Adrenal gland (tissue), 12 donors: ENCODE results near the gene LATS2. TPM values are rescaled to one million over a fixed set of nuclear protein-coding genes. Genes with fewer than 3 reads are reported as not detected.

Experiments
- DNase-seq, 7 donors: peaks; one replicate each; pipeline ENCODE4 v3.0.0-alpha.2; 2019 to 2020
- H3K27ac ChIP-seq, 5 donors: fragments of 200-600 bp; sonication (generic) in 4 of 5; 1 replicate in 3 of 5; 2 replicates in 2 of 5; pipeline versions ENCODE4 v1.5.1 to v1.8.0; 2016 to 2020; ENCODE audit warnings: mild to moderate bottlenecking in 1 of 5
- H3K27me3 ChIP-seq: fragments of 200-600 bp; 2 replicates; pipeline ENCODE4 v1.8.0; 2021
- H3K36me3 ChIP-seq, 2 donors: fragments of 200-600 bp; replicated peaks in 1 of 2; 1 replicate in 1 of 2; 2 replicates in 1 of 2; pipeline versions ENCODE4 v1.5.1 to v1.8.0; 2018 to 2022
- H3K4me1 ChIP-seq, 2 donors: fragments of 200-600 bp; replicated peaks in 1 of 2; 1 replicate in 1 of 2; 2 replicates in 1 of 2; pipeline versions ENCODE4 v1.5.1 to v1.8.0; 2018 to 2021
- H3K4me3 ChIP-seq, 4 donors: fragments of 200-600 bp; sonication (generic) in 3 of 4; one replicate each; pipeline ENCODE4 v1.5.1; 2016 to 2018
- H3K9me3 ChIP-seq, 3 donors: fragments of 200-600 bp; sonication (generic) in 1 of 3; replicated peaks in 1 of 3; 1 replicate in 2 of 3; 2 replicates in 1 of 3; pipeline versions ENCODE4 v1.5.1 to v1.8.0; 2016 to 2021
- CTCF ChIP-seq, 6 experiments: fragments of 450-650 bp in 4 of 6; fragments of 200-600 bp in 2 of 6; sonication (generic) in 1 of 6; IDR thresholded peaks; 1 replicate in 5 of 6; 2 replicates in 1 of 6; pipeline versions ENCODE4 v1.5.1 to v1.8.0; 2016 to 2021; ENCODE audit warnings: antibody characterized with exemption in 6 of 6, mild to moderate bottlenecking in 2 of 6, moderate library complexity in 1 of 6
- POLR2A ChIP-seq, 2 donors: fragments of 450-650 bp; IDR thresholded peaks; one replicate each; pipeline ENCODE4 v1.6.1; 2017; ENCODE audit warnings: antibody characterized with exemption in 2 of 2, mild to moderate bottlenecking in 2 of 2, moderate library complexity in 1 of 2
- WGBS, 4 donors: extraction: QIAGEN DNeasy Blood & Tissue Kit in 2 of 4; methylation state at CpG; one replicate each; pipeline versions ENCODE4 v1.1.5 to v1.1.7; 2013 to 2017; 5-methylcytosine and 5-hydroxymethylcytosine counted together
- intact Hi-C, 2 donors: fragments of 100-400 bp; cut with DNase I; formaldehyde crosslinking; loops; one replicate each; pipeline versions ENCODE4 v1.14.1 to v1.15.0; 2022 to 2023
- polyA plus RNA-seq, 3 donors: library from polyadenylated mRNA; stranded (reverse); fragments of 200-250 nt in 2 of 3; fragments of 350-450 nt in 1 of 3; fragmentation: Illumina TruSeq in 1 of 3; extraction: RNeasy Lipid Tissue Mini Kit (QIAGEN cat#74804) in 1 of 3; gene quantifications; one replicate each; pipeline ENCODE4 v1.2.3, GENCODE V29; 2013 to 2014
- total RNA-seq, 9 donors: library from RNA; depleted of rRNA in 4 of 9; stranded (reverse); fragments of >200 nt in 4 of 9; fragments of 120-200 nt in 1 of 9; fragmentation: NEBNext Ultra II Directional in 1 of 9; extraction: Animal tissue kit (Norgen Biotek cat#: 25700) in 1 of 9; gene quantifications; one replicate each; pipeline versions ENCODE4 v1.1.0 to v1.2.4, GENCODE V29; 2013 to 2023
- donor health status: healthy with polysubstance abuse.
- donor health status: Bipolar disorder and iron deficiency.
- donor health status: DM: yes; HTN: yes; CAD: no.
- donor health status: DM: no; HTN: no; CAD: no.
- donor health status: DM: no; HTN: no; CAD: no.
- donor health status: DM: yes; HTN: yes; CAD: no.

Gene LATS2
- total and polyA plus RNA-seq, 12 donors = 7.4 to 35.6 (median 23.3) TPM

- WGBS, 4 donors = 91 to 96% (median 92%) methylated on average over 2 of the region's 2 CpGs
- Histone ChIP-seq H3K27ac (no peak overlapping the region), H3K9me3 (no peaks in the 10 kb centered on the region), H3K27me3 (no peaks in the 10 kb centered on the region), H3K36me3 (peaks cover 0 to 68% of the 10 kb centered on the region in 2 donors), H3K4me3 (no peak overlapping the region), H3K4me1 (no peaks in the 10 kb centered on the region)
- DNase-seq = no peak
- TF ChIP-seq CTCF (IDR thresholded peaks at IDR 0.05) (no peak), POLR2A (IDR thresholded peaks at IDR 0.05) (no peak)
- intact Hi-C loops = no loop called here
These were observed 84.0 kb downstream of the LATS2 start for GRCh38 chr13:20977394-20977793.

GRCh38 chr13:20974981-20975585 is 86.3 kb downstream of the LATS2 start:
- no peak for DNase-seq

GRCh38 chr13:20973886-20974425 is 87.4 kb downstream of the LATS2 start:
- Histone ChIP-seq H3K36me3 (peaks cover 0 to 34% of the 10 kb centered on the region in 2 donors), H3K4me3 (no peak overlapping the region), H3K27me3 (no peaks in the 10 kb centered on the region), H3K4me1 (no peaks in the 10 kb centered on the region), H3K27ac (no peak overlapping the region), H3K9me3 (no peaks in the 10 kb centered on the region)
- intact Hi-C loops = no loop called here
- TF ChIP-seq CTCF (IDR thresholded peaks at IDR 0.05) (no peak), POLR2A (IDR thresholded peaks at IDR 0.05) (no peak)
- WGBS, 4 donors = 86 to 91% (median 89%) methylated on average over 8 of the region's 8 CpGs
- DNase-seq = no peak

More at GRCh38 chr13:20974981-20975585, 86.3 kb downstream of the LATS2 start:
- no peak overlapping the region for H3K4me3 ChIP-seq
- H3K27me3 ChIP-seq = no peaks in the 10 kb centered on the region
- no peaks in the 10 kb centered on the region for H3K4me1 ChIP-seq
- WGBS, 4 donors = 94 to 96% (median 95%) methylated on average over 20 of the region's 20 CpGs
- peaks cover 0 to 45% of the 10 kb centered on the region in 2 donors for H3K36me3 ChIP-seq
- TF ChIP-seq POLR2A (IDR thresholded peaks at IDR 0.05) = no peak
- no peak for TF ChIP-seq CTCF (IDR thresholded peaks at IDR 0.05)
- intact Hi-C loops = no loop called here
- H3K27ac ChIP-seq = no peak overlapping the region
- no peaks in the 10 kb centered on the region for H3K9me3 ChIP-seq

GRCh38 chr13:20972731-20973130 is 88.7 kb downstream of the LATS2 start:
- H3K9me3 ChIP-seq = no peaks in the 10 kb centered on the region
- H3K4me1 ChIP-seq = no peaks in the 10 kb centered on the region
- no peak overlapping the region for H3K27ac ChIP-seq
- peaks cover 0 to 28% of the 10 kb centered on the region in 2 donors for H3K36me3 ChIP-seq
- no peak overlapping the region for H3K4me3 ChIP-seq
- intact Hi-C loops = no loop called here
- DNase-seq = no peak
- WGBS, 4 donors = 89 to 94% (median 92%) methylated on average over 2 of the region's 2 CpGs
- TF ChIP-seq POLR2A (IDR thresholded peaks at IDR 0.05) = no peak
- no peak for TF ChIP-seq CTCF (IDR thresholded peaks at IDR 0.05)
- H3K27me3 ChIP-seq = no peaks in the 10 kb centered on the region
